Hematopoietic multipotent progenitor cell treated with erythropoietin and hydrocortisone succinate and interleukin-3 and kit ligand, for 4 days (in vitro differentiated cells): Measurements from ENCODE around the gene DOK7.

ENCODE experiments used
- DNase-seq: peaks from one replicate; pipeline ENCODE4 v3.0.0-alpha.2; 2015

The DOK7 gene

DNA sequence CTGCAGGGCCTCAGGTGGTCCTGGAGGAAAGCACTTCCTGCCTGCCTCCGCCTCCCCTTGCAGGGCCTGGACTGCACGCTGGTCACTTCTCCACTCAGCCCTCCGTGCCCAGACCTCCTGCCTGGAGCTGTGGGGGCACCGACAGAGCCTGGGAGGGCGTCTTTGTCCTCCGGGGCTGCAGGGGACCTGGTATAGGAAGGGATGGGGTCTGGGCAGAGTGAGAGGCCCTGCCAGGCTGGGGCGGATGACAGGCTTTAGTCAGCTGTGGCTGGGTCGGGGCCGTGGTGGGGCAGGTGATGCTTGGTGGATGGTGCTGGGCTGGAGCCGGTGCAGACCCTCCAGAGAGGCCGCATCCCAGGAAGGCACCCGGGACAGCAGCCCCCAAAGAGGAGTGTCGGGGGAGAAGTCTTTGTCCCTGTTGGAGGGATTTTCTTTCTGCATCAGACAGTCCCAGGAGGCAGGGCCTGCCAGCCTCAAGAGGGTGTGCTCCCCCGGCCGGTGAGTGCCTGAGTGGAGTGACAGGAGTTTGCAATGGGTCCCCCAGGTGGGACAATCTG lies 1.3 kb downstream of the DOK7 start:
- no peak for DNase-seq

DNA sequence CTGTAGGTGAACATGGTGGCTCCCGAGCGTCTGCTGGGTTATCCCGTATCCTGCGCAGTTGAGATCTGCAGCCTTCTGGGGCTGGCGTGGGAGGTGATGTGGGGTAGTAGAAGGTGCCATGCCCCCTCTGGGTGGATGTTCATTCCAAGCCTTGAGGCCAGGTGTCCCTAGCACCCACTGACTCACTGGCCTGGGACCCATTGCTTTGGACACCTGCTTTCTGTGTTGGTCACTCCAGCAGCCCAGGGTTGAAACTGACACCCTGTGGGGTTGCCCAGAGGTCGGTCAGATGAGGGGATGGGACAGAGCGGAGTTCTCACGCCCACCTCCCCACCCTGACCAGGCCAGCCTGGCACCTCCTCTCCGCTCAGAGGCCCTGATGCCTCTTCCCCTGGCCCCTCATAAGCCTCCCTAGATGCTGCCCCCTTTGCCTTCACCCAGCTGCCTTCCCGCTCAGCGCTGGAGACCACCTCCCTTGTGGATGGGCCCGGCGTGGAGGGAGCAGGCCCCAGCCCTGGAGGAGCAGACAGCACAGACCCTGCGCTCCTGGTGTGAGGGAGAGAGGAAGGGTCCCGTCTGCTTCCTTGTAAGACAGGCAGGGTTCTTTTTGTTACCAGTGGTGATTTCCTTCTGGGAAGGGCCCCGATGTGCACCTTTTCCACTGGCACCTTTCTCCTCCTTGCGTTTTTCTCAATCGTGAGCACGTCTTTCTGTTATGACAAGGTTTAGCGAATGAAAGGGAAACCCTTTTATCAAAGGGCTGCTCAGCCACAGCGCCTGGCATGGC lies 2.0 kb downstream of the DOK7 start:
- no peak for DNase-seq

DNA sequence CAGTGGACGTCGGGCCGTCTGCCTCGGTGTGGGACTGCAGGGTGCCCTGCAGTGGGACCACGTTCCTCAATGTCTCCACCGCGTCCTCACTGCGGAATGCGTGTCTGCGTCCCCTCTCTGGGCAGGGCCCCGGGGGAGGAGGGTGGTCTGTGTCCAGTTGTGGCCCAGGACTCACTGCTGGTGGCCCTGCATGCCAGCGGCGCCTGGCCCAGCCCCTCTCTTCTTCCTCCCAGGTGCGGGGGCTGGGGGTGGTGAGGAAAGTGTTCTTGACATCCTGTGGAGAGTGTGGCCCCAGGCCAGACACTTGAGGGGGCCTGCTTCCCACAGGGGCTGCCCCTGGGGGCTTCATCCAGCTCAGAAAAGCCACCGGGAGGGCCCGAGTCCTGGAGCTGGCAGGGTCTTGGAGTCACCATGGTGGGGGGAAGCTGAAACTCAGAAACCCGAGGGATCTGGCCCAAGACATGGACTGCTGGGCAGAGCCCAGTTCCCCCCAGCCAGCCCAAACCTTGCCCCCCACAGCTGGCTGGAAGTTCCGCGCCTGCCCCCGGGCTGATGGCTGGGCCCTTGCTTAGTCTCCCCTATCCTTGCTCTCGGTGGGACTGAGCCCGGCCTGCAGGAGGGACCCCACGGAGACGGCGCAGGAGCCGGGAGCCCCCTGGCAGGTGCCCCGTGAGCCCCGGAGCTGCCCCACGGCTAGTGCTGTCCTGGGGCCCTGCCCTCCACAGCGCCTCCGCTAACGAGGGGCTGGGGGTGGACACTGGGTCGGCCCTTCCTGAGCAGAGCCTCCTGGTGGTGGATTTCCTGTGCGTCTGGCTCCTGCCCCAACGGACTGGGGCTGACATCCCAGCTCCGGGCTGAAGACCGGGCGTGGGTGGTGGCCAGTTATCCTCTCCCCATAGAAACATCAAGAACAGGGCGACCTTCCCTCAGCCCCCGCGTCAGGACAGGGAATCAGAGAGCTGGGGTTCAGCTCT lies 2.9 kb downstream of the DOK7 start:
- no peak for DNase-seq

DNA sequence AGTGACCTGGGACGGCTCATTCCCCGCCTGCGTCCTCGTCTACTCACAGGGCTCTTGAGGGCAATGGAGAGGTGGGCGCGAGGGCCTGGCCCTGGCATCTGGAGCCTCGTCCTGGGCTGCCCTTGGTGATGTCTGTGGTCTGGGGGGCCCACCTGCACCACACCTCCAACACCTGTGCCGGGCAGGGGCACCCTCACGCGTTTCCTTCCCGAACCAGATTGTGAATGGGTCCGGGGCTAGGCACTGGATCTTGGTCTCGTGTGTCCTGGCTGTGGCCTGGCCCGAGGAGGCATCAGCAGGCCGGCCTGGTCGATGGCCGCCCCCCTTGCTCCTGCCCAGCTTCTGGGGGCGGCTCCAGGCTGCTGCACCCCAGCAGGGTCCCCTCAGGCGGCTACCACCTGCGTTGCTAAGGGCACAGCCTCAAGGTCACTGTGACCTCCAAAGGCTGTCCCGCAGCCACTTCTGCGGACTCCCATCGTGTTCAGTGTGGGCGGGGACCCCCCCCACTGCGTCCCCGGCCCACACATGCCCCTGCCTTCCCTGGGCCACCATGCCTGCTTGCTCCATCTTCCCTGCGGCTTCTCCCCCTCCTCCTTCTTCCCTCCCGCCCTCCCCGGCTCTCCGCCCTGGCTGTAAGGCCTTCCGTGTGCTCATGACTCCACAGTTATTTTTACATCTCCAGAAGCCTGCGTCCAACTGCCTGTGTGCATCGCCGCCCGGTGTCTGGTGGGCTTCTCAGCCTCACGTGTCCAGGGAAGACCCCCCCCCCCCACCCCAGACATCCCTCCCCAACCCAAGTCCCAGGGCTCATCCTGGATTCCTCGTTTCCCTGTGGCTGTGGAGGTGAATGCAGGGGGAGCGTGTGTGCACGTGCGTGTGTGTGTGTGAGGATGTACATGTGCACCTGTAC lies 3.8 kb downstream of the DOK7 start:
- no peak for DNase-seq

DNA sequence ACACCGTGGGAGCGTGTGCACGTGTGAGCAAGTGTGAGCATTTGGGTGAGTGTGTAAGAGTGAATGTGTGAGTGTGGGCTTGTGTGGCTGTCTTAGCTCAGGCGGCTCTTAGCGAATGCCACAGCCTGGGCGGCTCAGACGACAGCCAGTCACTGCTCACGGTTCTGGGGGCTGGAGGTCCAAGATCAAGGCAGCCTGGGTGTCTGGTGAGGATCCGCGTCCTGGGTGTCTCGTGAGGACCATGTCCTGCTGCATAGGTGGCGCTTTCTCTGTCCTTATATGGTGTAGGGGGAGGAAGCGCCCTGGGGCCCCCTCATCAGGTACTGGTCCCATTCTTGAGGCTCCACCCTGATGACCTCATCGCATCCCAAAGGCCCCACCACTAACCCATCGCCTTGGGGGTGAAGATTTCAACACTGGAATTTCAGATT lies 4.5 kb downstream of the DOK7 start:
- DNase-seq: no peak

DNA sequence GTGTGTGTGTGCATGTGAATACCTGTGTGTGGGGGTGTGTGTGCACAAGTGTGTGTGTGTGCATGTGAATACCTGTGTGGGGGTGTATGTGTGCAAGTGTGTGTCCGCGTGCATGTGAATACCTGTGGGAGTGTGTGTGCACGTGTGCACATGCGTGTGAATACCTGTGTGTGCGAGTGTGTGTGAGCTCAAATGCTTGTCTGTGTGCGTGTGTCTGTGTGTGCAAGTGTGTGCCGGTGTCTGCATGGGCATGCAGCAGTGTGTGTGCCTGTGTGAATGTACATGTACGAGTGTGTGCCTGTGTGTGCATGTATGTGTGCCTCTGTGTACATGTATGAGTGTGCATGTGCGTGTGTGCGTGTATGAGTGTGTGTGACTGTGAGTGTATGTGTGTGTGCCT lies 5.0 kb downstream of the DOK7 start:
- no peak for DNase-seq

DNA sequence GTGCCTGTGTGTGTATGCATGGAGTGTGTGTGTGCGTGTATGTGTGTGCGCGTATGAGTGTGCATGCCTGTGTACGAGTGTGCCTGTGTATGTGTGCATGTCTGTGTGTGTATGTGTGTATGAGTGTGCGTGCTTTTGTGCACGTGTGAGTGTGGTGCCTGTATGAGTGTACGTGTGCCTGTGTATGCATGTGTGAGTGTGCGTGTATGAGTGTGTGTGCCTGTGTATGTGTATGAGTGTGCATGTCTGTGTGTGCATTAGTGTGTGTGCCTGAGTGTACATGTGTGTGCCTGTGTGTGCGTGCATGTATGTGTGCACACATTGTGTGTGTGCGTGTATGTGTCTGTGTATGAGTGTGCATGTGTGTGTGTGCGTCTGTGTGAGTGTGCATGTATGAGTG lies 5.7 kb downstream of the DOK7 start:
- no peak for DNase-seq

DNA sequence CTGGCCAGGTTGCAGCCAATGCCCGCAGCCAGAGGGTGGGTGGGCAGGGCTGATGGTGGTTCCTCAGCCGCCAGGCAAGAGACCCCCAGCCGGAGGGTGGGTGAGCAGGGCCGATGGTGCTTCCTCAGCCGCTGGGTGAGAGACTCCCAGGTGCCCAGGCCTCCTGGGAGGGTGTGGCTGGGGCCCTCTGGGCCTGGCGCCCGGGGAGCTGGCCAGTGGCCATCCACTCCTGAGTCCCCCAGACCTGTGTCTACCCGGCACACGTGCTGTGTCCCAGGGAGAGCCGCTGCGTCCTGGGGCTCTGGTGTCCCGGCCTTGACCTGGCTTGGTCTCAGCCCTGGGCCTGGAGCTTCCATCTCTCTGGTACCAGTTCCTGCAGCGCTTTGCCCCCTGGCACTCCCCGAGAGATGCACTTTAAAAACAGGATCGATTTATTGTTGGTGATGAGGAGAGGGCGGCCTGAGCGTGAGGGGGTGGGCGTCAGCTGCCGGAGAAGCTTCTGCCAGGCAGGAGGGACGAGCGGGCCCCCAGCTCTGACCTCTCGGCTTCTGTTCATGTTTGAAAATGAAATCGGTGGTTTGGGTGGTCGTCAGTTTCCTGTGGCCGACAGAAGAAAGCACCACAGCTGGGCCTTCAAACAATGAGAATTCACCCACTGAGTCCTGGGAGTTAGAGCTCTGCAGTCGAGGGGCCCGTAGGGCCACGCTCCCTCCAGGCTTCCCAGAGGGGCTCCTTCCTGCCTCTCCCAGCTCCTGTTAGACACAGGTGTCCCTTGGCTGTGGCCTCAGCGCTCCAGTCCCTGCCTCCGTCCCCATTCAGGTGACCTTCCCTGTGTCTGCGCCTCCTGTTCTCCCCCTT lies 6.5 kb downstream of the DOK7 start:
- no peak for DNase-seq

DNA sequence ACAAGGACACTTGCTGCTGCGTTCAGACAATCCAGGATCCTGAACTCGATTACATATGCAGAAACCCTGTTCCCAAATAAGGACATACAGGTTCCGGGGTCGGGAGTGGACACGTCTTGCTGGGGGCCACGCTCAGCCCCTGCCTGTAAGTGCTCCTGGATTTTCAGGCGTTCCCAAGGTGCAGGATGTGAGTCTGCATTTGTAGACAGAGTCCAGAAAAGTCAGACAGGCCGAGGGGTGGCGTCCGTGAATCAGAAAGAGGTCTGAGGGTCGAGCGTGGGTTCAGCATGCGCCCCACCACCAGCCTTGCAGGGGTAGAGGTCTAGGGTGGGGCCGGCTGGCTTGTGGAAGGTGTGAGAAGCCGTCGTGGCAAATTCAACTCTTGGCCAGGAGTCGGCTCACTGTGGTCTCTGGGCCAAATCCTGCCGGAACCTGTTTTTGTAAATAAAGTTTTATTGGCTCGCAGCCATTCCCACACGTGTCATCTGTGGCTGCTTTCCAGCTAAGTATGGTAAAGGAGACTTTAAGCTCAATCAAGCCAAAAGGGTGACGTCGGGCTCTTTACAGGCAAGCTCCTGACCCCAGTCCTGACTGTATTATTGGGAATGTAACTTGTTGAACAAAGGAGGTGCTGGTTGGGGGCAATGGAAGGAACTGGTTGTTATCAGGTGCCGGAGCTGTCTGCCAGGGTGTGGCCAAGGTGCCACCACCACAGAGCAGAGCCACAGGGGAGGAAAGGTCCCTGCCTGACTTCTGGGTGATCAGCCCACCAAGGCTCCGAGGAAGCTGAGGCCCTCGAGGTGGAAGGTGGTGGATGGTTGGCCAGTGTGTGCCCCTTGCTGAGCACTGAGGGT lies 7.4 kb downstream of the DOK7 start:
- no peak for DNase-seq

DNA sequence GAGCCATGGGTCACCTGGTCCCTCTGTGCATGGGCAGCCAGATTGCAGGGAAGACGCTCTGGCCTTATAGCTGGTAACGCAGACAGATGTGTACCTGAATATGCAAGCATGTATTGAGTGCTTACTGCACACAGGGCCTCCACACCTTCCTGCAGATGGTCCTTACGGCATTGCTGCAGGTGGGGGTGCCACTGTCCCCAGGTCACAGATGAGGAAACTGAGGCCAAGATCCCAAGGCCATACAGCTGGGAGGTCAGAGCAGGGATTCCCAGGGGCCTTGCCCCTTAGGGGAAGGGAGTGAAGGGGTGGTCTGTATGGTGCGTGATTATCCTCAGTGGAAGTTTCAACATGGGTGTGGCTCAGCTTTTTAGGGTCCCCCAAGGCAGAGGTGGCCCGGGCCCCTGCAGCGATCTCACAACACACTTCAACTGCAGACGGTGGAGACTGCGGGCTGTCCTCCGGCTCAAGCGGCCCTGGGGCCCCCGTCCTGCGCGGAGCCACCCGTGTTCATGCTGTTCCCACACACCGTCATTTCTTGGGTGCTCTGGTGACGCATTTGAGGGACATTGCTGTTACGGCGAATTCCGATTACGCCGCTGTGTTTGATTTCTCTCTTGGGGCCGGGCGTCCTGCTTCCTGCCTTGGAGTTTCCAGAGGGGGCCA lies 8.1 kb downstream of the DOK7 start:
- DNase-seq: no peak

DNA sequence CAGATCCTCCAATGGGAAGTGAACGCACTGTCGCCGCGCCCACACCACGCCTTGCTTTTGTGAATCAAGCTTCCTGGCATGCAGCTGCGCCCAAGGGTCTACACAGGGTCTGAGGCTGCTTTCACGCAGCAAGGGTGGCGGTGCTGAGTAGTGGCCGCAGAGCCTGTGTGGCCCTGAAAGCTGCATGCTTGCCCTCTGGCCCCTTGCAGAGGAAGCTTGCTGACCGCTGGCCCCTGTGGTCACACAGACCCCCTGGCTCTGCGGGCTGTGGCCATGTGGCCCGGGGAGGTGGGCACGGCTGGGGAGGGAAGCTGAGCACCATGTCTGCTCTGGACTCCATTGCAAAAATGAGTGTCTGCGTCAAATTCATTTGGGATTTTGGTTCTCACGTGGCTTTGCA lies 8.8 kb downstream of the DOK7 start:
- no peak for DNase-seq

DNA sequence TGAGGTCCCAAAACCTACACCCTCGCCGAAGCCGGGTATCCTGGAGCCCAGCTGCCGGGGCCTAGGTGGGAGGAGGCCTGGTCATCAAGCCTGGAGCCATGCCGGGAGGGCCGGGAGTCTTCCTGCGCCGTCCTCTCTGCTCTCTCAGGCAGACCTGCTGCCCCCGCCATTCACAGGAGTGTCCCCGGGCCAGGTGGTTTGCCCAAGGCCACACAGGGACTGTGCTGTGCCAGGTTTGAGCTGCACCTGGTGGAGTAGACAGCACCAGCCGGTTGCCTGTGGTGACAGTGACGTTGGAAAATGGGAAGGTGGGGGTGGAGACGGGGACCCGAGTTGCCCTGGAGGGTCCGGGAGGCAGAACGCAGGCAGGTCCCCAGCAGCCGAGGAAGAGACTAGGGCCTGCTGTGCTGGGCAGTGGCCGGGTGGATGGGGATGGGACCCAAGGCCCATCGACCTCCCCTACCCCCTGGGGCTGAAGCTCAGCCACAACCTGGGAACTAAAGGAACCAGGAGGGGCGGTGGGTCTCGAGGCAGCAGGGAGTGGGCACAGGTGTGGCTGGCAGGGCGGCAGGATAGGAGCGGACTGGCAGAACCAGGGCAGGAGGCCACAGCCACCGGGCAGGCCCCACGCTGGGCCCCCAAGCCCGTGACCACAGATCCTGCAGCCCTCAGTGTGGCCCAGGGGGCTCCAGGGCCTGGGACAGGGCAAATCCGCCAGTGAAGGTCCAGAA lies 9.5 kb downstream of the DOK7 start:
- DNase-seq: no peak

DNA sequence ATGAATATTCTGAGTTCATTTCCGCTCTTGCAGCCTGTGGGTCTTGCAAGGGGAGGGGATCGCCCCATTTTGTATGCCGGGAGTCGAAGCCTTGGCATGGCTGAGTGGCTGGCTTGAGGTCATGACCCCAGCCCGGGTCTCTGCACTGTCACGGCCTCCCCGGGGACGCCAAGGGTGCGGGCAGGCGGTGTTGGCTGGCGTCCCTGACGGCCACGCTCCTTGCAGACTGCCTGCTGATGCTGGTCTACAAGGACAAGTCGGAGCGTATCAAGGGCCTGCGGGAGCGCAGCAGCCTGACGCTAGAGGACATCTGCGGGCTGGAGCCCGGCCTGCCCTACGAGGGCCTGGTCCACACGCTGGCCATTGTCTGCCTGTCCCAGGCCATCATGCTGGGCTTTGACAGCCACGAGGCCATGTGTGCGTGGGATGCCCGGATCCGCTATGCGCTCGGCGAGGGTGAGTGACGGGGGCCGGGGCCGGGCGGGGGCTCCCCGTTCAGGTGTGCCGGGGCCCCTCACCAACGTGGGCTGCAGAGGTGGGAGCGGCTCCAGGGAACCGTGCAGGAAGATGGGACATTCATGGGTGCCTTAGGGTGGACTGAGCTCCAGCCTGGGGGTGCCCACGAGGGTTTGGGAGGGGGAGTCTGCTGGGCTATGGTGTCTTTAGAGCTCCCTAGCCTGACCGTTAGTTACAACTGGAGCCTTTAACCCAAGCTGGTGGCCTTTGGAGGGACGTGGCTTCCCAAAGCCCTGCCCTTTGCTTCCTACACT lies 10.3 kb downstream of the DOK7 start:
- no peak for DNase-seq

DNA sequence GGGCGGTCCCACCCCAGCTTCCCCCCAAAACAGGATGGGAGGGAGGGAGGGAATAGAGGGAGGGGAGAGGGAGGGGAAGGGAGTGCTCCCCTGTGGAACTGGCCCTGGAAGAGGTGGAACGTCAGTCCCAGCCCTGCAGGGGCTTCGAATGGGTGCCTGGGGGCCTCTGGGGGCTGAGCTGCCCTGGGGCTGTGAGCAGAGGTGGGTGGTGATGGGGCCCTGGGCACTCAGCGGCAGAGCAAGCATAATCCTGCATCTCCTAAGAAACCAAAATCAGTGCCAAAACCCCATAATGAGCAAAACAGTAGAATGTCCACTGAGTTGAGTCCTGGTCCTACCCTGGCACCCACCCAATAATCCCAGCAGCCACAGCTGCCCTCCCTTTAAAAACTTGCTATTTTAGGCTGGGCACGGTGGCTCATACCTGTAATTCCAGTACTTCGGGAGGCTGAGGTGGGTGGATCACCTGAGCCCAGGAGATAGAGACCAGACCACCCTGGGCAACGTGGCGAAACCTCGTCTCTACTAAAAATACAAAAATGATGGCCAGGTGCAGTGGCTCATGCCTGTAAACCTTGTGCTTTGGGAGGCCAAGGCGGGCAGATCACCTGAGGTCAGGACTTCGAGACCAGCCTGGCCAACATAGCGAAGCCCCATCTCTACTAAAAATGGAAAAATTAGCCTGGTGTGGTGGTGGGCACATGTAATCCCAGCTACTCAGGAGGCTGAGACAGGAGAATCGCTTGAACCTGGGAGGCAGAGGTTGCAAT lies 11.1 kb downstream of the DOK7 start:
- DNase-seq: no peak

DNA sequence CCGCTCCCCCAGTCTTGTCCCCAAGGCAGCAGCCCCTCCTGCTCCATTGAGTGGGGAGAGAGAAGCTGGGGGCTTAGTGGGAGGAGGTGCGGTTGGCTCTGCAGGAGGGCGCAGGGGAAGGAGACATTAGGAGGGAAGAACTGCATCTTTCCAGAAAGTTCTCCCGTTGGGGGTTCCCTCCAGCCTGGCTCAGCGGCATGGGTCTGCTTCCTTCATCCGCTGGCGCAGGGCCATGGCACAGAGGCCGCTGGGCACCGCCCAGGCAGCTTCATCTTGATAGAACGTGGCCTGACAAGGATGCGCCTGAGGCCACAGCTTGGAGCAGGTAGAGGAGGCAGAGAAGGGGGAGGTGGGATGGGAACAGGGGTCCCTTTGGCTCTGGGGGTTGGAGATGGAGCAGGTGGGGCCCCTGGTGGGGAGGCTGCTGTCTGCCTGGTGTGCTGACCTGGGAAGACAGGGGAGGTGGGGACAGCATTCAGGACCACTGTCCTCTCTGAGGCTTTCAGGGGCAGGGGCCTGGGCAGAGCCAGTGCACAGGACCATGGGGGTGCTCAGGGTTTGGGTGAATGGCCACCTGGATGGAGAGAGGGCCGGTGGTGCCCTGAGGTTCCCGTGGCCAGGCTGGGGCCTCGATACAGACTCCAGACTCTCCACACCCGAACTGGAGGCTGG lies 12.1 kb downstream of the DOK7 start:
- DNase-seq: no peak

DNA sequence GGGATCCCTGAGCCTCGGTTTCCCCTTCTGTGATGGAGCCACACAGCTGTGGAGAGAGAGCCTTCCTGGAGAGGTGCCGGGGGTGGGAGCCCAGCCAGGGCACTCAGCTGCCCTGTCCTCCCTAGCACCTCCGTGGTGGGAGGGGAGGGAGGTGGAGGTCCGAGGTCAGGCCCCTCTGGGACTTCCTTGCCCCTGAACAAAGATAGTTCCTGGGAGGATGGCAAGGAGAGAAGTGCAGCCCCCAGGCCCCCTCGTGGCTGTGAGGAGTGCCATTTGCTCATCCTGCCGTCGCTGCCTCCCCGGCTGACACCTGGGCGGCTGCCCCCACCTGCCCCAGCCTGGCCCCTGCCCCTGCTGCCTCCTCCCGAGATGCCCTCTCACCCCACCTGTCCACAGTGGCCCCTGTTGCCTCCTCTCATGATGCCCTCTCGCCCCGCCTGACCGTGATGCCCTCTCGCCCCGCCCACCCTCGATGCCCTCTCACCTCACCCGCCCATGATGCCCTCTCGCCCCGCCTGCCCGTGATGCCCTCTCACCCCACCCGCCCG lies 12.7 kb downstream of the DOK7 start:
- no peak for DNase-seq

DNA sequence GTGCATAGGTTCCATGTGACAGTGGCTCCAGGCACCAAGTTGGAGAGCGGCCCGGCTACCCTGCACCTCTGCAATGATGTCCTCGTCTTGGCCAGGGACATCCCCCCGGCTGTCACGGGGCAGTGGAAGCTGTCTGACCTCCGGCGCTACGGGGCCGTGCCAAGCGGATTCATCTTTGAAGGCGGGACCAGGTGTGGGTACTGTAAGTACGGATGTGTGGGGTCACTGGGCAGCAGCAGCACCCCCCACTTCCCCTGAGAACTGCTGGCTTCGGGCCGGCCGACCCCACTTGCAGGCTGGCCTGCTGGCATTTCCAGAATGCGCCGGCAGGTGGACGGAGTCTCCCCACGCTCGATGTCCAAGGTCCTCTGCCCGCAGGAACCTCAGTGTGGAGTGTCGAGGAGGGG lies 13.2 kb downstream of the DOK7 start:
- DNase-seq: no peak
